PC-3 (cell line): ENCODE results near the gene DUS1L.

Source experiments
- CTCF ChIP-seq: fragments of 300-600 bp; sonication (generic); conservative IDR thresholded peaks from 2 replicates; pipeline ENCODE4 v1.5.1; 2017; ENCODE audit warnings: antibody characterized with exemption, low read depth, mild to moderate bottlenecking, low read length
- EZH2 ChIP-seq: fragments of 300-600 bp; sonication (generic); IDR thresholded peaks from one replicate; pipeline ENCODE4 v1.6.1; 2017; ENCODE audit warnings: antibody characterized with exemption, mild to moderate bottlenecking, low read length; ENCODE audit not compliant: unreplicated experiment
- EZH2phosphoT487 ChIP-seq: fragments of 300-600 bp; sonication (generic); IDR thresholded peaks from 2 replicates; pipeline ENCODE4 v1.6.1; 2018; ENCODE audit warnings: mild to moderate bottlenecking, antibody characterized with exemption, low read length, borderline replicate concordance

- TF ChIP-seq CTCF, result no peak
- no peak for TF ChIP-seq EZH2
- TF ChIP-seq EZH2phosphoT487, result no peak
Measured at GRCh38 chr17:82035488-82035887, 30.1 kb downstream of the DUS1L start.
